Measurements from ENCODE around the gene UBE2E2. TPM values are rescaled to one million over a fixed set of nuclear protein-coding genes. Genes with fewer than 3 reads are reported as not detected.

Gene UBE2E2
- total RNA-seq, 1 experiment from 2014 or later: 38.6 TPM

GRCh38 chr3:23275061-23275460 lies 71.9 kb downstream of the UBE2E2 start:
- H3K27me3 Mint-ChIP-seq (ENCODE audit: low read depth): no peaks in the 10 kb centered on the region
- DNase-seq: no peak

More at GRCh38 chr3:23275061-23275460, 71.9 kb downstream of the UBE2E2 start:
- no peak overlapping the region for H3K9ac ChIP-seq (ENCODE audit: extremely low read depth, insufficient read length, low read length)
- no peak overlapping the region for H3K4ac ChIP-seq (ENCODE audit: low read depth, low read length)
- no peak overlapping the region for H3T11ph ChIP-seq (ENCODE audit: low read length)
- no peak overlapping the region for H2AFZ ChIP-seq (ENCODE audit: low read length)
- Mint-ChIP-seq H3K4me3 (no peak overlapping the region), H3K9me3 (peaks cover 19 to 23% of the 10 kb centered on the region in 2 experiments), H3K4me1 (peaks cover 0 to 10% of the 10 kb centered on the region in 2 experiments; a peak in 3 of 4 replicates), H3K36me3 (ENCODE audit: insufficient read depth in 1 of 3, low read depth in 3 of 3) (peaks cover 16 to 24% (median 21%) of the 10 kb centered on the region in 3 experiments; a peak in 6 of 7 replicates), H3K27ac (no peak overlapping the region; a peak in 1 of 7 replicates)
- no peaks in the 10 kb centered on the region for H3K9me3 ChIP-seq (ENCODE audit: control insufficient read depth, low read depth, low read length)
- H3K27me3 ChIP-seq (ENCODE audit: insufficient read depth, low read length): no peaks in the 10 kb centered on the region
- H3K56ac ChIP-seq (ENCODE audit: insufficient read length, low read depth, low read length): no peak overlapping the region
- H3K79me2 ChIP-seq (ENCODE audit: insufficient read depth, low read length): no peaks in the 10 kb centered on the region; the same call in 1 of the 2 replicates
- no CpG with 5 or more reads among the region's 8 CpGs for WGBS (ENCODE audit: extremely low coverage, insufficient read length, low lambda C conversion rate)
- H4K8ac ChIP-seq (replicated peaks; ENCODE audit: insufficient read length, low read depth, low read length): no peak overlapping the region
- no peak overlapping the region for H3K14ac ChIP-seq (ENCODE audit: insufficient read depth, low read length)
- H4K20me1 ChIP-seq (ENCODE audit: control insufficient read depth, insufficient read depth, insufficient read length): no peaks in the 10 kb centered on the region
- no peak for TF ChIP-seq CTCF (conservative IDR thresholded peaks at IDR 0.05)
- H3K23ac ChIP-seq (ENCODE audit: insufficient read length, low read depth, low read length): no peak overlapping the region
- no peak overlapping the region for H3K18ac ChIP-seq (ENCODE audit: insufficient read length, low read depth, low read length)
- no peak overlapping the region for H2BK15ac ChIP-seq (ENCODE audit: low read depth, low read length)
- H2BK20ac ChIP-seq (ENCODE audit: low read depth, low read length, poor library complexity, severe bottlenecking): no peak overlapping the region
- no peak overlapping the region for H4K91ac ChIP-seq (ENCODE audit: insufficient read length, low read depth, low read length)
- no peaks in the 10 kb centered on the region for H3K79me1 ChIP-seq (ENCODE audit: insufficient read depth, low read depth, low read length, poor library complexity, severe bottlenecking)
- no peak overlapping the region for H2BK5ac ChIP-seq (ENCODE audit: insufficient read length, low read length)
- no peak overlapping the region for H3K4me2 ChIP-seq (ENCODE audit: insufficient read depth, insufficient read length, low read length)
- no peaks in the 10 kb centered on the region; the same call in 1 of the 2 replicates for H3K4me1 ChIP-seq (ENCODE audit: insufficient read depth, low read length)
- H3K23me2 ChIP-seq (ENCODE audit: insufficient read length, low read depth, low read length, poor library complexity, severe bottlenecking): no peaks in the 10 kb centered on the region
- H4K5ac ChIP-seq (ENCODE audit: insufficient read length, low read depth, low read length): no peak overlapping the region
- H2BK120ac ChIP-seq (ENCODE audit: low read depth, low read length, poor library complexity, severe bottlenecking): no peak overlapping the region
- no peak overlapping the region for H2AK5ac ChIP-seq (ENCODE audit: insufficient read length, low read length)
- no peak overlapping the region for H2BK12ac ChIP-seq (ENCODE audit: insufficient read length, low read depth, low read length)
- no peak overlapping the region for H3K27ac ChIP-seq (ENCODE audit: insufficient read length, low read depth, low read length)

Measured in H9 (cell line).